HAP-1 (cell line): Measurements from ENCODE around the gene BICD1.

Experiments
- DNase-seq, 2 experiments: peaks; one replicate each; pipeline ENCODE4 v3.0.0-alpha.2; 2016 to 2020; ENCODE audit warnings: low spot score in 2 of 2
- H3K27me3 ChIP-seq: fragments of 250-450 bp; sonication (Bioruptor Pico); 2 replicates; pipeline ENCODE4 v1.5.1; 2020; ENCODE audit warnings: low read depth, mild to moderate bottlenecking, moderate library complexity
- H3K36me3 ChIP-seq: fragments of 250-450 bp; sonication (Bioruptor Pico); replicated peaks from 2 replicates; pipeline ENCODE4 v1.5.1; 2020; ENCODE audit warnings: mild to moderate bottlenecking
- H3K4me1 ChIP-seq: fragments of 250-450 bp; sonication (Bioruptor Pico); 2 replicates; pipeline ENCODE4 v1.5.1; 2020; ENCODE audit warnings: mild to moderate bottlenecking
- H3K4me3 ChIP-seq: fragments of 250-450 bp; sonication (Bioruptor Pico); 2 replicates; pipeline ENCODE4 v1.5.1; 2020; ENCODE audit warnings: mild to moderate bottlenecking, moderate library complexity
- H3K9me3 ChIP-seq: fragments of 250-450 bp; sonication (Bioruptor Pico); 2 replicates; pipeline ENCODE4 v1.5.1; 2020; ENCODE audit warnings: mild to moderate bottlenecking, moderate library complexity
- in situ Hi-C: fragments of 300-500 bp; cut with MboI; formaldehyde crosslinking; loops from 3 replicates; pipeline ENCODE4 v1.14.3; 2020; ENCODE audit warnings: low sequenced_read_pairs, inconsistent platforms, mixed read lengths

BICD1 gene

DNA sequence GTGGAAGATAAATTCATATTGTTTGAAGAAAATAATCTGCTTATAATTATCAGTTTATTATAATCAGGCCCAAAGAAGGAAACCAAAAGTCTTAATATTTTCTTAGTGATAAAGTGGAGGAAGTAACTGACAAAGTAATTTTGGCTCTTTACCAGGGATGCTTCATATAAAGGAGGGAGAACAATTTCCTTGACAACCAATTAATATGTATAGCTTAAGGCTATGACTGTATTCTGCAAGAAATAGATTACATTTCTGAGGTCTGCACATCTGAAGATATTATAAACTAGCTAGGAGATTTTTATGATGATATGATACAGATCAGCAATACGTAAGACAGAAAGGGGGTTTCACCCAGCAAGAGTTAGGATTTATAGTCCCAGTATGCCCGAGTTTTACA, 90.8 kb downstream of the BICD1 start:
- Histone ChIP-seq H3K4me1 (peaks cover 23% of the 10 kb centered on the region), H3K27me3 (no peaks in the 10 kb centered on the region), H3K36me3 (no peaks in the 10 kb centered on the region), H3K9me3 (peaks cover 5% of the 10 kb centered on the region; the same call in 1 of the 2 replicates), H3K4me3 (no peak overlapping the region)
- in situ Hi-C loops, result no loop called here
- DNase-seq, result no peak

DNA sequence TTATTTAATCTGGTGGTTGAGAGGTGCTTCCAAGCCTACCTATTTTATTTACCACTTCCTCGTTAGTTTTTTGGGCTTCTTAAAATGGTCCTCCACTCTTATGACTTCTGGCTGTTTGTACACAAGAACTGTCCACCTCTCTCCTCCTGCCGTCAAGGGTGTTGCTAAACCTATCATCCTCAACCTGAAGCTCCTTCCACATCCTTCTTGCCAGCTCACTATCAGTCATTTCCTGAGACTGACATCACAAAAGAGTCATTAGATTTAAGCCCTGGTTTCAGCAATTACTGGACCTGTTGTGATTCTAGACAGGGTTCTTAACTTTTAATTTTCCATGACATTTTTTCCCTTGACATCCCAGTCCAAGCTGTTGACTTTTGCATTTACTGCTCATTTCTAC, 91.9 kb downstream of the BICD1 start:
- peaks cover 23% of the 10 kb centered on the region for H3K4me1 ChIP-seq
- H3K27me3 ChIP-seq, result no peaks in the 10 kb centered on the region
- no peak overlapping the region for H3K4me3 ChIP-seq
- H3K9me3 ChIP-seq, result peaks cover 5% of the 10 kb centered on the region; the same call in 1 of the 2 replicates
- in situ Hi-C loops, result no loop called here
- no peak for DNase-seq
- no peaks in the 10 kb centered on the region for H3K36me3 ChIP-seq

DNA sequence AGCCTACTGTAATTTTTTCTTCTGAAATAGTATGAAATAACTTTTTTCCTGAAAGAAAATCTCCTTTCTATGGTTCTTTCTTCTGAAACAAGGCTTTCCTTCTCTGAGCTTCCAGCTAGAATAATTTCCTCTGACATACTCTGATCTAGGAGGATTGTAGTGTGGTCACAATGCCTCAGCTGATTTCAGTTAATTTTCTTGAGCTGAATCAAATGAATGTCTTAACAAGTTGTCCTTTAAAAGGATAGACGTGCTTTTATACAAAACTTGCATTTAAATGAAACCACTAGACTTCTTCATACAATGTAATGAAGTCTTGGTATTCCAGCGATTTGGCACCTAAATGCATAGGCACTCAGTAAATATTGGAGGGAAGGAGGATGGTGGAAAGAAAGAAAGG, 94.4 kb downstream of the BICD1 start:
- Histone ChIP-seq H3K36me3 (no peaks in the 10 kb centered on the region), H3K9me3 (no peaks in the 10 kb centered on the region), H3K27me3 (no peaks in the 10 kb centered on the region), H3K4me3 (no peak overlapping the region), H3K4me1 (peaks cover 23% of the 10 kb centered on the region)
- peak in 1 of 2 experiments; percentile 38 for DNase-seq
- in situ Hi-C loops, result no loop called here

DNA sequence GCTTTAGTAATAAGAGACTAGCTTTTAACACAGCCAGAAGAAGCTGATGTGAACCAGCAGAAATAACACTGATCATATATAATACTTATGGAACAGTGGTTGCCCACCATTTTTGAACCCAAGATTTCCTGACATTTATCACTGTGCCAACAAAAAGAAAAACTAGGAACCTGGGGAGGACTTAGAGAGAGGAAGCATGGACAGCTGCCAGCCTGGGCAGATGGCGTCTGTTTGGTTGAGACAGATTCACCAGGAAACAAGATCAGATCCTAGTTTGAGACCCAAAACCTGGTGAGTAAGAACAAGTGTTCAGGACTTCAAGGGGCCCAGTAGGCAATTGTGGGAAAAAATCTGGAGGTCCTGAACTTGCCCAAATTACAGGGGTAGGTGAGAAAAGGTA, 95.3 kb downstream of the BICD1 start:
- no peaks in the 10 kb centered on the region for H3K9me3 ChIP-seq

DNA sequence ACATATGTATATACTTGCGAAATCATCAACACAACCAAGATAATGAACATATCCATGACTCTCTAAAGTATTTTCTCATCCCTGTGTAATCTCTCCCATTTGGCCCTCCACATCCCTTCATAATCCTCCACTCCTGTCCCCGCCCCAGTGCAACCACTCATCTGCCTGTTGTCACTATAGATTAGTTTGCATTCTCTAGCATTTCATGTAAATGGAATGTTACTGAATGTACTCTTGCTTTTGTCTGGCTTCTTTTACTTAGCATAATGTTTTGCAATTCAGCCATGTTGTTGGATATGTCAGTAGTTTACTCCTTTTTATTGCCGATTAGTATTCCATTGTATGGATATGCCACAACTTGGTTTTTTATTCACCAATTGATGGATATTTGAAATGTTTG, 99.1 kb downstream of the BICD1 start:
- Histone ChIP-seq H3K36me3 (no peaks in the 10 kb centered on the region; the same call in 1 of the 2 replicates), H3K9me3 (no peaks in the 10 kb centered on the region), H3K27me3 (no peaks in the 10 kb centered on the region), H3K4me1 (peaks cover 14% of the 10 kb centered on the region), H3K4me3 (no peak overlapping the region)
- DNase-seq, result peak; percentile 36 to 44
- in situ Hi-C loops, result no loop called here

More for the DNA sequence above, 95.3 kb downstream of the BICD1 start:
- H3K4me3 ChIP-seq, result no peak overlapping the region
- DNase-seq, result no peak
- H3K27me3 ChIP-seq, result no peaks in the 10 kb centered on the region
- H3K4me1 ChIP-seq, result peaks cover 23% of the 10 kb centered on the region
- H3K36me3 ChIP-seq, result no peaks in the 10 kb centered on the region
- in situ Hi-C loops, result no loop called here

DNA sequence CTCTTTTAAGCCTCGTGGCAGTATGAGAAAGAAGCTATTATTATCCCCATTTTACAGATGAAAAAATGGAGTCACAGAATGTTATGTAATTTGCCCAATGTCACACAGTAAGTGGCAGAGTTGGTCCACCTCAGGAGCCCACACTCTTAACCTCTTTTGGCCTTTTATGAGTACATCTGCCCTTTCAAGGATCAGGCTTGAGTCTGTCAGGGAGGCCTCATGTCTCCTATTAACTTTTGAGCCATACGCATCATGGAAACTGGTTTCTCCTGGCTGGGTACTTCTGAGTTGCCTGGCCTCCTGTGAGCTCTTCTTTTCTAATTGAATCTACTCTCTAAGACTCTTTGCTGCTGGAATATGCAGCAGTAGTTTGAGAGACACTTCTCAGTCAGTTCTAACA, 101.7 kb downstream of the BICD1 start:
- in situ Hi-C loops, result no loop called here
- no peaks in the 10 kb centered on the region; the same call in 1 of the 2 replicates for H3K36me3 ChIP-seq
- no peaks in the 10 kb centered on the region for H3K9me3 ChIP-seq
- no peak overlapping the region for H3K4me3 ChIP-seq
- peaks cover 14% of the 10 kb centered on the region for H3K4me1 ChIP-seq
- no peaks in the 10 kb centered on the region for H3K27me3 ChIP-seq
- DNase-seq, result no peak

DNA sequence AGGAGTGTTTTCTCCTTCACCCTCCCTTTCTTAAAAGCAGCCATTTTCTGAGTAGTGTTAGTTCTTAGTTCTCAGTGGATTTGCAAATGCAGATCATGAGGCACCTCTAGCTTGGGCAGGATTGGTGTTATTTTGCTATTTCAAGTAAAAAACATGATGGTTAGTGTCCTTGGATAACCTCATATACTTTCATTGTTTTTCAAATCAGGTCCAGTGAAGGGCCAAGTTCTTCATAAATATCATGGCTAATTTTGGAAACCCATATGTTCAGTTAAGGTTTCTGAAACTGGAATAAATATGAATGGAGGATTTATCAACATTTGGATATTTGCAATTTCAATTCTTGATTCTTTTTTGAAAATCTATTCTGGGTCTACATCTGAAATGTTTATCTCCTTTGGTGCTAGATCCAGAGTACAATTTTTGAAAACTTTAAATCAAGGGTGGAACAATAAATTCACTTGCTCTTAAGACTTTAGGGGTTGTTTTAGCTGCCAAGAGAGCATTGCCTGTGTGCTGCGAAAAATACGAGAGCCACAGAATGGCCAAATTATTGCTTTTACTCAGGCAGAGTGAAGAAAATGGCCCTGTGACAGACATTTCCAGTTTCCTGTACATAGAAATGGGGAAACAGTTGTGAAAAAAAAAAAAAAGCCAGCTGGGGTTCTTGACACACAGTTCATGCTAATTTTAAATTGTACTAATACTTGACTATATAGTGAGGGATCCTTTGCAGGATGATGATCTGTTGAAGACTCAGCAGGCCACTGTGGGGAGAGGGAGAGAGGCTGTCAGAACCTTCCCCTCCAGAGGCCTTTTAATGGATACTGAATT, 104.6 kb downstream of the BICD1 start:
- H3K27me3 ChIP-seq, result no peaks in the 10 kb centered on the region
- in situ Hi-C loops, result no loop called here
- H3K4me3 ChIP-seq, result no peak overlapping the region
- H3K36me3 ChIP-seq, result peaks cover 4% of the 10 kb centered on the region
- no peak for DNase-seq
- no peaks in the 10 kb centered on the region for H3K9me3 ChIP-seq
- peaks cover 14% of the 10 kb centered on the region for H3K4me1 ChIP-seq

DNA sequence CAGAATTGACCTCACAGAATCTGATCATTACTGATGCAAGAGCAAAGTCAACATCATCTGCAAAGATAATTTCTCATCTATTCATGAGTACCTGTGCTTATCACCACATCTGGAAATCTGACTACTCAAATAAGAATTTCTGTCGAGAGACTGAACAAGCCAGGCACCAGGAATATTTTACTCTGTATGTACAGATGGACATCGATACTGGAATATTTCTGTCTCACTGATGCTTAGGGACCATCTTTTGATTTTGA, 105.2 kb downstream of the BICD1 start:
- H3K4me3 ChIP-seq, result no peak overlapping the region
- in situ Hi-C loops, result no loop called here
- no peak for DNase-seq
- no peaks in the 10 kb centered on the region for H3K9me3 ChIP-seq
- H3K36me3 ChIP-seq, result peaks cover 10% of the 10 kb centered on the region
- H3K27me3 ChIP-seq, result no peaks in the 10 kb centered on the region
- peaks cover 14% of the 10 kb centered on the region for H3K4me1 ChIP-seq

DNA sequence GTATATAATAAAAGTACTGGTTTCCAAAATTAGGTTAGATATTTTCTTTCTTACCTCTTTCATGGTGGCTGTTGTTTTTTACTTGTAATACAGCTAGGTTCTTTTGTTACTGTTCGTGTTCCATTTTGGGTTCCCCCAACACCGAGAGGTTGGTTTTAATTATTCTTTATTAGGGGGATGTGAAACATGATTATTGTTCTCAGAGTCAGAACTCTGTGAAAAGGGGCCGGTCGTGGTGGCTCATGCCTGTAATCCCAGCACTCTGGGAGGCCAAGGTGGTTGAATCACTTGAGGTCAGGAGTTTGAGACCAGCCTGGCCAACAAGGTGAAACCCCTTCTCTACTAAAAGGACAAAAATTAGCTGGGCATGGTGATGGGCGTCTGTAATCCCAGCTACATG, 108.1 kb downstream of the BICD1 start:
- in situ Hi-C loops, result no loop called here
- Histone ChIP-seq H3K9me3 (no peaks in the 10 kb centered on the region), H3K36me3 (peaks cover 35% of the 10 kb centered on the region), H3K4me1 (peaks cover 11% of the 10 kb centered on the region), H3K4me3 (no peak overlapping the region), H3K27me3 (no peaks in the 10 kb centered on the region)
- DNase-seq, result no peak

DNA sequence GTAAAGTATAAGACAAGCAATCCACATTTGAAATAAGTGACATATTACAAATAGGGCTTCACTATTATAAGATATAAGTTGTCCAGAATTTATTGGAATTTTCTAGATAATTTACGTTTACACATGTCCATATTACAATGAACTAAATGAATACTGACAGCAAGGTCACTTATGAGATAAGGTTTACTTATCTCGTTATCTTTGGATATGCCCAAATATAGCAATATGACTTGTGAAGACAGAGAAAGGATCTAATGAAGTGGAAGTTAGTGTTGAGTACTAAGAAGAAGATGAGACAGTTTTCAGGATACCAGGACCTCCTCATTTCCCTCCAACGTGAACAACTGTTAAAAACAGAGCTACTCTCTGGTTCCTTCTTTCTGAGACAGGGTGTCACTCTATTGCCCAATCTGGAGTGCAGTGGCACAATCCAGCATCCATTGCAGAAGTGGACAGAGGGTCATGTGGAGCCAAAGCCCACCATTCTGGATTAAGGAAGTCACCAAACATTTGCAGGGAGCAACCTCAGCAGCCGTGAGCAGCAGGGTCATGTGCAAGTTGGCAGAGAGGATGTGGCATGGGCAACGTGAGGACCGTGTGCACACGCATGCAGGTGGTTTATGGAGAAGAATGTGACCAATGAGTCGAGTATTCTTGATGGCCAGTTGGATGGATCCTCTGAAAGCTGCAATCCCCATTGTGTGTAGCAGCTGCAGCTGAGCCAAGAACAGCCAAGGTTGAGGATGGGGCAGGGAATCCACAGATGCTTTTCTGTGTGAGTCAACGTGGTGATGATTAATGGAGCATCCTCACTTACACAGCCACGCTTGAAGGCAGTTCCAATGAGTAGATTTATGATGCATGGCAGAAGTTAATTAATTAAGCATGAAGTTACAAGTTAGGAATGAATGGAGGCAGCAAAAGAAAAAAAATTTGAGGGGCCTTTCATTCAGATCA, 111.0 kb downstream of the BICD1 start:
- no peak for DNase-seq
- Histone ChIP-seq H3K4me3 (no peak overlapping the region), H3K36me3 (peaks cover 38% of the 10 kb centered on the region), H3K27me3 (no peaks in the 10 kb centered on the region), H3K4me1 (no peaks in the 10 kb centered on the region), H3K9me3 (no peaks in the 10 kb centered on the region)
- in situ Hi-C loops, result no loop called here

DNA sequence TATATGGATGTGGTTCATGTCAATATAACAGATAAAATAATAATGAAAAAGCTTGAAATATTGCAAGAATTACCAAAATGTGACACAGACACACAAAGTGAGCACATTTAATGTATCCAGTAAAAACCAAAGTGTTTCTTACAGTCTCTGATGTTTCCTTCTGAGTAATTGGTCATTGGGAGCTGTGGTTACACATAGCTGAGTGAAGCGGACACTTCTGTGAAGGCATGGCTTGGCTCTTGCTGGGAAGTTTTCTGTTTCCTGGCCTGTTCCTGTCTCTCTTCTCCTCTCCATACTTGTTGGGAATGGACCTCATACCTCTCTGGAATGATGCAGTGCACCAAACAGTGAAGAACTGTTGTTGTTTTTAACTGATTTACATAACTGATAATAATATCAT, 117.3 kb downstream of the BICD1 start:
- in situ Hi-C loops, result no loop called here
- no peak overlapping the region for H3K4me3 ChIP-seq
- H3K36me3 ChIP-seq, result peaks cover 17% of the 10 kb centered on the region
- no peaks in the 10 kb centered on the region for H3K4me1 ChIP-seq
- H3K9me3 ChIP-seq, result no peaks in the 10 kb centered on the region
- no peak for DNase-seq
- H3K27me3 ChIP-seq, result no peaks in the 10 kb centered on the region

DNA sequence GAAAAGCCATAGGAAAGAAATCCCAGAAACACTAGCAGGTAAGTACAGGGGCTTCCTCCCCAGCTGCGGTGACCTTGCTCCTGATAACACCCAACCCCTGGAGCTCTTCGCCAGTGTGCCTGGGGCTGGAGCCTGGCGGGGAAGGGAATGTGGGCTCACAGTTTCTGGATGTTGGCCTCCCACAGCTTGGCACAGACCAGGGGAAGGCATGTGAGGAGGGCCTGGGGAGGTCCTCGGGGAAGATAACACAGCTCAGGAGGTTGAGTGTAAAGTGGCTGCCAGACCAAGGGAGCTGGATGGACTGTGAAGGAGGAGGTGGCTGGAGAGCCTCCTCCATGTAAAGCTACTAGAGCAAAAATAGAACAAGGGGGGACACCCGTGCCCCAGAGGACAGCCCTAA, 120.1 kb downstream of the BICD1 start:
- Histone ChIP-seq H3K4me1 (no peaks in the 10 kb centered on the region), H3K27me3 (no peaks in the 10 kb centered on the region), H3K9me3 (no peaks in the 10 kb centered on the region), H3K4me3 (no peak overlapping the region), H3K36me3 (peaks cover 10% of the 10 kb centered on the region)
- DNase-seq, result no peak
- in situ Hi-C loops, result no loop called here

DNA sequence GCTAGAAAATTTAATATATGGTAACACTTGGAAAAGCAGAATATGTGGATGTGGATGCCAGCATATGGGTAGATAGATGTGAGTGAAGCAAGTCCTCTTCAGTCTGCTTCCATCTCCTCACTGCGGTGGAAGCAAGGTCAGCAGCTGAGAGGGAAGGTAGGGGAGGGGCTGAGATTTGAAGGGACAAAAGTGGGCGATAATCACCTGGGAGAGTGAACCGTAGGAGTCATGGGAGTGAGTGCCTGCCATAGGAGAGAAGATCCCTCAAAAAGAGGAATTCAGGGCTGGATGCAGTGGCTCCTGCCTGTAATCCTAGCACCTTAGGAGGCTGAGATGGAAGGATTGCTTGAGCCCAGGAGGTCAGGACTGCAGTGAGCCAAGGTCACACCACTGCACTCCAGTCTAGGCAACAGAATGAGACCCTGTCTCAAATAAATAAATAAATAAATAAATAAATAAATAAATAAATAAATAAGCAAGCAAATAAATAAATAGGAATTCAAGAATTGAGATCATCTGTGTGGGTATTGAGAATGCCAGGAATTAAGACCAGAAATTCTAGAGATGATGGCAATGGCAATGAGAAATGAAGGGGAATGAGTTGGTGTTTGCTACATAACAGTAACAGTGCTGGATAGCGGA, 123.4 kb downstream of the BICD1 start:
- in situ Hi-C loops, result no loop called here
- Histone ChIP-seq H3K4me1 (peaks cover 2% of the 10 kb centered on the region), H3K27me3 (no peaks in the 10 kb centered on the region), H3K4me3 (no peak overlapping the region), H3K36me3 (0 out of 2 replicates have a peak, but pooled peaks cover 5% of the 10 kb centered on the region), H3K9me3 (no peaks in the 10 kb centered on the region)
- DNase-seq, result no peak

DNA sequence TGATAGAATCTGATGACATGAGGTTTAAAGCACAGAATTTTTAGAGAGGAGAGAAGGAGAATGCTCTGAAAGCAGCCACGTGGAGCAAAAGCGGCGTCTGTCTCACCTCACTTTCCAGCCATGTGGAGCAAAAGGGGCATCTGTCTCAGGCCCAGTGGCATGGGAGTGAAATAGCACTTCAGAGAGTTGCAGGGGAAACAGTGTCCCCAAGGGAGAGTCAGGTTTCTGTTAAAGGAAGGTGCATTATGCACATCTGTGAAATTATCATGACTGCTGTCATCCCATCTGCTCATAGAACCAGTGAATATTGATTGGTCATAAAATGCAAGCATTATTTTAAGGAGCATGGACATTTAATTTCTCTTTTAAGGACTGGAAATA, 124.0 kb downstream of the BICD1 start:
- H3K27me3 ChIP-seq, result no peaks in the 10 kb centered on the region
- no peak for DNase-seq
- peaks cover 2% of the 10 kb centered on the region for H3K4me1 ChIP-seq
- no peak overlapping the region for H3K4me3 ChIP-seq
- in situ Hi-C loops, result no loop called here
- no peaks in the 10 kb centered on the region for H3K9me3 ChIP-seq
- 0 out of 2 replicates have a peak, but pooled peaks cover 7% of the 10 kb centered on the region for H3K36me3 ChIP-seq
